NCI-H146 treated with DMSO at 0.1 percent for 48 hours (cell line): Measurements from ENCODE around the gene OGFR.

Source experiments
- DNase-seq: peaks from one replicate; lab custom pipeline; 2025; ENCODE audit not compliant: unreplicated experiment; lab: John Stamatoyannopoulos, UW

The OGFR gene

DNA sequence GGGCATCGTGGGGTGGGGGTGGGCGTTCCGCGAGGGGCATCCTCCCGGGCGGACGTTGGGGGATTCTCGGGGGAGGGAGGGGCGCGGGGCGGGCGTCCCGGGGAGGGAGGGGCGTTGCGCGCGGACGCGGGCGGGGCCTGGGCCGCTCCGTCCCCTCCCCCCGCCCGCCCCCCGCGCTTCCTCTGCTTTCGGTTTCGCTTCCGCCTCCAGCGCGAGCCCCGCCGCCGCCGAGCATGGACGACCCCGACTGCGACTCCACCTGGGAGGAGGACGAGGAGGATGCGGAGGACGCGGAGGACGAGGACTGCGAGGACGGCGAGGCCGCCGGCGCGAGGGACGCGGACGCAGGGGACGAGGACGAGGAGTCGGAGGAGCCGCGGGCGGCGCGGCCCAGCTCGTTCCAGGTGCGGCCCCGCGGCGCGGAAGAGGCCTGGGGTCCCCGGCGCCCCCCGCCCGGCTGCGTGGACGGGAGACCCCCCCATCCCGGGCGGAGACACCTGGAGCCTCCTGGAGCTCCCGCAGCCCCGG is at the start of gene OGFR:
Gene OGFR (plus strand): TSS at position 209 of the 528 bp plus-strand sequence. CDS start 25 bp downstream, at position 234.
- peak; percentile 23 for DNase-seq

GRCh38 chr20:62754991-62755356 is 49.7 kb upstream of the OGFR start:
- DNase-seq: no peak

GRCh38 chr20:62755817-62756724 is 48.6 kb upstream of the OGFR start:
- DNase-seq: no peak

- DNase-seq: no peak
Observed at GRCh38 chr20:62758226-62758912, 46.3 kb upstream of the OGFR start.

DNA sequence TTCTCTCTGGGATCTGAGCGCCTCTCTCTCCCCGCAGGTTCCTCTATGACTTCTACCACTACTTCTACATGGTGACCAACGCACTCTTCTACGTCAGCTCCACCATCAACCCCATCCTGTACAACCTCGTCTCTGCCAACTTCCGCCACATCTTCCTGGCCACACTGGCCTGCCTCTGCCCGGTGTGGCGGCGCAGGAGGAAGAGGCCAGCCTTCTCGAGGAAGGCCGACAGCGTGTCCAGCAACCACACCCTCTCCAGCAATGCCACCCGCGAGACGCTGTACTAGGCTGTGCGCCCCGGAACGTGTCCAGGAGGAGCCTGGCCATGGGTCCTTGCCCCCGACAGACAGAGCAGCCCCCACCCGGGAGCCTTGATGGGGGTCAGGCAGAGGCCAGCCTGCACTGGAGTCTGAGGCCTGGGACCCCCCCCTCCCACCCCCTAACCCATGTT is 44.6 kb upstream of the OGFR start:
- no peak for DNase-seq

- DNase-seq: no peak
Observed at GRCh38 chr20:62760471-62760855, 44.2 kb upstream of the OGFR start.

- DNase-seq: no peak
Observed at GRCh38 chr20:62760856-62761758, 43.5 kb upstream of the OGFR start.

DNA sequence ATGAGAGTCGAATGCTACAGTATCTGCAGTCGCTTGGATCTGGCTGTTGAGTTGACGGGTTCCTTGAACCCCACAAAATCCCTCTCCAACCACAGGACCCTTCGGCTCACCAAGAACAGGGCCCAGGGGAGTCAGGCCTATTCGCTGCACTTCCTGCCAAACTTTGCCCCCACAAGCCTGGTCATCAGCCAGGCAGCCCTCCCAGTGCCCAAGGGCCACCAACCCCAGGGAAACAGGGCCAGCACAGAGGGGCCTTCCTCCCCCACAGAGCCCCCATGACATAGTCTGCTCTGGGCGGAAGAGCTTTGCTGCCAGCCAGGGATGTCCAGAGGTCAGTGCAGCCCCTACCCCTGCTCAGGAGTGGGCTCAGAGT is 42.9 kb upstream of the OGFR start:
- DNase-seq: no peak

GRCh38 chr20:62762376-62762775 is 42.3 kb upstream of the OGFR start:
- DNase-seq: no peak

GRCh38 chr20:62762801-62763368 is 41.8 kb upstream of the OGFR start:
- DNase-seq: no peak

- DNase-seq: no peak
Observed at GRCh38 chr20:62763404-62763803, 41.2 kb upstream of the OGFR start.

DNA sequence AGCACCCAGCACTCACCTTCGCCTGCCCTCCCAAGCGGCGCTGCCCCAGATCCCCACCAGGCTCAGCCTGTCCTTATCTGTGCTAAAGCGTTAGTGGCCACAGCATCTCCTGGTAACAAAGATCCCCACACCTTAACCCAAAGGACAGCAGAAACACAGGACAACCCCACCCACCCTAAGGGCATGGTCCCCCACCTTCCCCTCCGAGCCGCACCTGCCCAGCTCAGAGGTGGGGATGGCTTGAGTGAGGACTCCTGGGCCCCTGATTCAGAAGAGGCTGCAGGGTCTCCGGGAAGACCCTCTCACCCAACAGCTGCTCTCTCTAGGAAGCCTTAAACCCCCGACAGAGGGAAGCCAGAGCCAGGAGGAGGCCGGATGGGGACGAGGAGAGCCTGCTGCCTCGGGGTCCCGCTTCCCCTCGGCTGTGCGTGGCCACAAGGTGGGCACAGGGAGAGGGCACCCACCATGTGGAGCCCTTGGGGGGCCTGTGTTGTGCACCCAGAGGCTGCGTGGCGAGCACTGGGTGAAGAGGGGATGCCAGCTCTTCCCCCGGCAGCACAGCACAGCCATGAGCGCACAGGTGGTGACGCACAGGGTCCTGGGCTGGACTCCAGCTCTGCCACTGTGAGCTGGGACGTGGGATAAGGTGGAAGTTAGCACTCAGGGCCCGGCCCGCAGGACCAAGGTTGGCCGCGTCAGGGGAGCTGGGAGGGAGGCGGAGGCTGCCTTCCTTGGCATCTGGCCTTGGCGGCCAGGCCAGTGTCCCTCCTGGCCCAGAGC is 40.3 kb upstream of the OGFR start:
- DNase-seq: no peak

DNA sequence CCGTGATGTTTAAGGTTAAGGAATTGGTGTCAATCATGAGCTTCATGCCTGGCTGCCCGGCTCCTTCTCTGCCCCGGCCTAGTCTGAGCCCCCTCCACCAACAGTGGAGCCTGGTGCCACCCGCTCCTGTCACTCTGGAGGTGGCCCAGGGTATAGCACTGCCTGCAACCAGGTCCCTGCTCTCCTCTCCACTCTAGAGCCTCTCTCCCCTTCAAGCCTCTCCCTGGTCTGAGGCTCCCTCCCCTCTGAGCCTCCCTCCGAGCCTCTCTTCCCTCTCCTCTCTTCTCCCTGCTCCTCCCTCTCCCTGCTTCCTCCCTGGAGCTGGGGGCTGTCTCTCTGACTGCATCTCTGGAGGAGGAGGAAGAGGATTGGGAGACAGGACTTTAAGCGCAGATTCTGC is 39.6 kb upstream of the OGFR start:
- DNase-seq: no peak

DNA sequence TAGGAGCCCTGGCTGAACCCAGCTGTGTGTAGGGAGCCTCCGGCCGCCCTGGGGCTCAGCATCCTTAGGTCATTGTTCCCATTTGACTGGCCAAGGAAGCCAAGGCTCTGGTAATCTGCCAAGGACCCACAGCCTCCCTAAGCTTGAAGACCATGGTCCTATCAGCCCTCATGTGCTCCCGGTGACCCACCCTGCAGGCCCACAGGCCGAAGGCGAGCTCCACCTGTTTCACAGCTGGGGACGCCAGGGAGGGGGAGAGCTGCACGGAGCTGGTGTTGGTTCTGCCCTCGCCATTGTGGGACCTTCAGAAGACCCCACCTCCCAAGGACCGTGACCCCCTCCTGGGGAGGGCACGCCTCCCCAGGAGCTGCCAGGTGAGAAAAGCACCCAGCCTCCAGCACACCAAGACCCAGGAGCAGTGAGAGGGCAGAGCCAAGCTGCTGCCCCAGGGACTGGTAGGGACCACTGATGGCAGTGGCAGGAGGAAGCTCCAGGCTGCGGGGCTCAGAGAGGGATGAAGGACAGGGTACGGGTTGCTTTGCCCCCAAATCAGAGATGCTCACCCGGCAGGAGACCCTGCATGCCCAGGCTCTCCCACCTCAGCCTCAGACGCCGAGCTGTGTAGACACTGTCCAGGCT is 39.1 kb upstream of the OGFR start:
- no peak for DNase-seq

GRCh38 chr20:62766071-62766450 is 38.6 kb upstream of the OGFR start:
- DNase-seq: no peak

- no peak for DNase-seq
Observed at GRCh38 chr20:62766716-62767115, 37.9 kb upstream of the OGFR start.

- no peak for DNase-seq
Observed at GRCh38 chr20:62768234-62768546, 36.4 kb upstream of the OGFR start.

DNA sequence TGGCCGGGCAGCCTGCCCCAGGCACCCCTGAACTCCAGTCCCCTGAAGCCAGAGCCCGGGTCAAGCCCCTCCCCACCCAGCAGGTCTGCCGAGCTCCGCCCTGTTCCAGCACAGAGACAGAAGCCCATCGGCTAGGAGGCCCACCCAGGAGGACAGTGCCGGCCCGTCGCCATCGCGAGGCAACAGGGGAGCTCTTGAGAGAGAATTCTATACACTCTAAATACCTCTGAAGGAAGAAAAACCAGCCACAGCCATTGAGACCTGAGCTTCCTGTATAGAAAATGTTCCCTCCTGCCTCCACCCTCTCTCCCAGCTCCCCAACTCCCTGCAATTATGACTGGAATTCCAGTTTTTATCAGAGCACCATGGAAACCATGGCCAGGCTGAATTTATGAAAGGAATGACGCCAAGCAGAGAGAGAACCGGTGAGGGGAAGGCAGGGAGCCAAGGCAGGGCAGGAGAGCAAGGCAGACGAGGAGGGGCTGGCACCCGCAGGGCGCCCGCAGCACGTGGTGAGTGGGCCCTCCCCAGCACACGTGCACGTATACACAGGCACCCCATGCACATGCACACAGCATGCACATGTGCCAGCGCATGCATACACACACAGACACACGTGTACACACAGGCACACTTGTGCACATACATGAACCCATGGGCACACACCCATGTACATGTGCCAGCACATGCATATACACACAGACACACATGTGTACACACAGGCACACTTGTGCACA is 35.9 kb upstream of the OGFR start:
- no peak for DNase-seq
